ENCODE results near the gene PLA2G15.

The PLA2G15 gene

DNA sequence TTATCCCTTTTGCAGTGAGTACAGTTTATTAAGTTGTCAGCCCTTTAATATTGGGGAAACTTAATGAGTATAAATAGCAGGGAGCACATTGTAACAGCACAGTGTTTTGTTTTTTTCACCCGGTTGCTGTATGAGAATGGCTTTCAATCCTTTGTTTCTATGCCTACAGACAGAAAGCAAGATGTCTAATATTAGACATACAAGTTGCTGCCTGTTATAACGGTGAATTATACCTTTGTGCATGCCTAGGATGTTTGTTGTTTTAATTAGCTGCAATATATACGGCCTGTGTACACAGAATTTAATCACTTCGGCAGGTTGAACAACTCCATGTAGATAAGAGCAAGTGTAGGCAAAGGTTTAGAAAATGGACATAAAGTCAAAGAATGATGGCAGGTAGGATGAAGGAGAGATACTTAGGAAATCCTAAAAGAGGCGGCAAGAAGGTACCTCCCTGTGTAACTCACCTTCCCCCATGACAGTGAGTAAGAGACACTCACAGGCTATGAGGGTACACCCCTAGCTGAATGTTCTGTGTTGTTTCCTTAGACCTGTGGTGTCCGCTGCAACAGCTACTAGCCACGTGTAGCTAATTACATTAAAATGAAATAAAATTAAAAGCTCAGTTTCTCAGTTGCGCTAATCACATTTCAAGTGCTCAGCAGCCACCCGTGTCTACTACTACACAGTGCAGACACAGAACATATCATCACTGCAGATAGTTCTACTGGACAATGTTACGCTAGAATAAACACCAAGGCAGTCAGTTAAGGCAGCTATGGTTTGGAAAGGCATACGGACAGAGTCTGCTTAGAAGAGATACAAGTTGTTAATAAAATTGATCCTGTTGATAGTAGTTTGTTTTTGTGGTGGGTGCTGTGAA is 54.6 kb downstream of the PLA2G15 start:
- no peak for DNase-seq

DNA sequence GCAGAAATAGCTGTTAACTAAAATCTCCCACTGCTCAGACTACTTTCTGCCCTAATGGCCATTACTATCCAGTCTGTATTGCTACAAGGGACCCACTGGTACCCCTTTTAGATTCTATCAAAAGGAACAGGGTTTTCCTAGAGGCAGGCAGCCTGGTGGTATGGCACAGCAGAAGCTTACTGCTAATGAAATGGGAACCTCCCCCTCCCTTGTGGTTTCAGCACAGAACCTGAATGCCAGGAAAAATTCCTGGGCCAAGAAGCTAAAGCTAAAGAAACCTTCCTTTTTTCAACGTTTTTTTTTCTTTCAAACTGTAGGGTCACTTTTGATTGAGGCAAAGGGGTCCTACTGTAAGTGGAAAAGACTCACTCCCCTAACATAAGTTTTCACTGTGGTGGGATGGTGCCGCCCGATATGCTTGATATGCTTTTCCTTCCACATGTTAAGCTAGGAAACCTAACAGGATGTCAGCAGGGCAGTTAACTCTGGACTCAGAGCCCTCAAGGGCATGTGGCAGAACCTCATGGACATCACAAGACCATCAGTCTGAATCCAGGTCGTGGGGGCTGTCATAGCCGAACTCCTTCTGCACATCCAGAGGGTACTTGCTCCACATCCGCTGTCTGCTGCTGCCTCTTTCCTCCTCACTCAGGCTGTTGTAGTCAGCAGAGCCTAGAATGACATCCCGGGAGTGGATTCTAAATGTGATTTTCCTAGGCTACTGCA is 55.7 kb downstream of the PLA2G15 start:
- DNase-seq = no peak

DNA sequence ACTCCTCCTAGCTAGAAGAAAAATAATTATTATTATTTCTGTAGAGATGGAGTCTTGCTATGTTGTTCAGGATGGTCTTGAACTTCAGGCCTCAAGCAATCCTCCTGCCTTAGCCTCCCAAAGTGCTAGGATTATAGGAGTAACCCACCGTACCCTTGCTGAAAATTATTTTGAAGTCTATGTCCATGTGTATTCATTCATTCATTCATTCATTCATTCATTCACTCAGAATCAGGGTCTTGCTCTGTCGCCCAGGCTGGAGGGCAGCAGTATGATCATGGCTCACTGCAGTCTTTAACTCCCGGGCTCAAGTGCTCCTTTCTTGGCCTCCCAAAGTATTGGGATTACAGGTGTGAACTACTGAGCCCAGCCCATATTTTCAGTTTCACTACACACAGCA is 61.5 kb downstream of the PLA2G15 start:
- no peak for DNase-seq

GRCh38 chr16:68309799-68310198 is 64.6 kb downstream of the PLA2G15 start:
- no peak for DNase-seq

DNA sequence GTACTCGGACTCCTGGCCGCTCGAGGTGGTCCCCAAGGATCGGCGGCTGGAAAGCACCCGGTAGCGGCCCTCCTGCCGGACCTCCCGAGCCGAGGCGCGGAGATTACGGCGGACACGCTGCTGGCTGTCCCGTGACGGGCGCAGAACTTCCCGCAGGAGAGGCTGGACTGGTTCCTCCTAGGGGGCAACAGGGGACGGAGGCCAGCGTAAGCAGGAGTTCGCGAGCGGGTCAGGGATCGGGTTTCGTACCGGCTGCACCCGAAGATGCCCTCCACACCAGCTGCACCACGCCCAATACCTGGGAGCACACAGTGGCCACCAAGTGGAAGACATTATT is 65.2 kb downstream of the PLA2G15 start:
- DNase-seq = no peak
